Activated T-helper 2 cell treated with anti-CD3 and anti-CD28 coated beads, Interferon-gamma antibody, Interleukin-2, Interleukin-4, amounts not matched to agents 10 μg/mL and 5 μg/mL and 100 μg/mL, durations not matched to agents 14 hours and 24 hours and 36 hours (primary cell): ENCODE results near the gene KCNJ12. TPM values are rescaled to one million over a fixed set of nuclear protein-coding genes. Genes with fewer than 3 reads are reported as not detected.

Source experiments
- DNase-seq: peaks from one replicate; pipeline ENCODE4 v3.0.0; 2021; ENCODE audit warnings: low spot score
- H3K27ac Mint-ChIP-seq: one replicate; pipeline ENCODE4 v1.8.0; 2021; ENCODE audit warnings: mixed read lengths
- H3K27me3 Mint-ChIP-seq: one replicate; pipeline ENCODE4 v1.8.0; 2021; ENCODE audit warnings: low read depth, mixed read lengths
- H3K36me3 Mint-ChIP-seq: one replicate; pipeline ENCODE4 v1.8.0; 2021; ENCODE audit warnings: low read depth, mixed read lengths
- H3K4me1 Mint-ChIP-seq: one replicate; pipeline ENCODE4 v1.8.0; 2021; ENCODE audit warnings: low read depth, mixed read lengths
- H3K4me3 Mint-ChIP-seq: one replicate; pipeline ENCODE4 v1.8.0; 2021; ENCODE audit warnings: low read depth, mild to moderate bottlenecking, moderate library complexity, mixed read lengths
- H3K9me3 Mint-ChIP-seq: one replicate; pipeline ENCODE4 v1.8.0; 2021; ENCODE audit warnings: mixed read lengths
- intact Hi-C: fragments of 100-400 bp; cut with micrococcal nuclease; formaldehyde crosslinking; loops from one replicate; pipeline ENCODE4 v1.15.1; 2023
- total RNA-seq: library from RNA; stranded (reverse); gene quantifications from 2 replicates; pipeline ENCODE4 v1.2.3, GENCODE V29; 2022

The KCNJ12 gene
- total RNA-seq, 1 donor from 2014 or later = not detected

DNA sequence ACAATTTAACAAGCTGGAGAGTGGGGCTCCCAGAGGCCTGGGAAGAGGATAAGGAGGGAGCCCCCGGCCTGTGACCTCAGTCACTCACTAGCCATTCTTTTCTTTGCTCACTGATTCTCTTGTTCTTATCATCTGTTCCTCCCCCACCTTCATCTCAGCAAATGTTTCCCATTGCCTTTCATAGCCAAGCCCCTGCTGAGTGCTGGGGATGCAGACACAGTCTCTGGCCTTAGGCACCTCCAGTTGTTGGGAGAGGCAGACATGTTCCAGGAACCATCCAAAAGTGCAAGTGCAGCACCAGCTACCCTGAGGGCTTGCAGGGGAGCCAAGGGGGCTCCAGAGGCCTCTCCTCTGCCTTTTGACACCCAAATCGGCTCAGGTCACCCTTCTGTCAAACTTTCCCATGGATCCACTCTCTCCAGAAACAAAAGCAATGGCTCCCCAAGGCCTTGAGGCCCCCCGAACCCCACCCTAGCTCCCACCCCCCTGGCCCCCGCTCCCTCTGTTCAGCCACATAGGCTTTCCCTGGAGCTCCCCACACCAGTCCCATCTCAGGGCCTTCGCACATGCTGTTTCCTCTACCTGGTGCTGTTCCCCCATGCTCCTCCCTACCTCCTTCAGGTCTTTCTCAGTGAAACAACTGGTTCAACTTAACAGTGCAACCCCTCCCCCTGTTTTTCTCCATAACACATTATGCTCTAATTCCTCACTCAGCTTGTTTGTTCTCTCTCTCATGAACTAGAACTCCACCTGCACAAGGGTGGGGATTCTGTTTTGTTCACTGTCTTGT is 14.9 kb upstream of the KCNJ12 start:
- peaks cover 2% of the 10 kb centered on the region for H3K27me3 Mint-ChIP-seq
- no peaks in the 10 kb centered on the region for H3K9me3 Mint-ChIP-seq
- no peaks in the 10 kb centered on the region for H3K36me3 Mint-ChIP-seq
- H3K4me3 Mint-ChIP-seq = no peak overlapping the region
- no peaks in the 10 kb centered on the region for H3K4me1 Mint-ChIP-seq
- no peak for DNase-seq
- H3K27ac Mint-ChIP-seq = no peak overlapping the region
- intact Hi-C loops = no loop called here

DNA sequence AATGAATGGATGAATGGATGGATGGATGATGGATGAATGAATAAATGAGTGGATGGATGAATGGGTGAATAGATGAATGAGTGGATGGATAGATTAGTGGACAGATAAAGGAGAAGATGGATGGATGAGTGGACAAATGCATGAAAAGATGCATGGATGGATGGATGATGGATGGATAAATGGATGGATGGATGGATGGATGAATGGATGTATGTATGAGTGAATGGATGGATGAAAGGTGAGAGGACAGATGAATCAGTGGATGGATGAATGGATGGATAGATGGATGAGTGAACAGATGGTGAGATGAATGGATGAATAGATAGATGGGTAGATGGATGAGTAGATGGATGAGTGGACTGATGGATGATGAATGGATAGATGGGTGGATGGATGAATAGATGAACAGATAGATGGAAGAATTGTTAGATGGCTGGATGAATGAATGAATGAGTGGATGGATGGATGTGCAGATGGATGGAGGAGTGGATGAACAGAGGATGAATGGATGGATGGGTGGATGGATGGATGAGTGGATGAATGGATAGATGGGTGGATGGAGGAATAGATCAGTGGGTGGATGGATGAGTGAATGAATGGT is 13.7 kb upstream of the KCNJ12 start:
- no peaks in the 10 kb centered on the region for H3K9me3 Mint-ChIP-seq
- H3K27me3 Mint-ChIP-seq = peaks cover 2% of the 10 kb centered on the region
- no peaks in the 10 kb centered on the region for H3K4me1 Mint-ChIP-seq
- H3K27ac Mint-ChIP-seq = no peak overlapping the region
- H3K36me3 Mint-ChIP-seq = no peaks in the 10 kb centered on the region
- intact Hi-C loops = no loop called here
- DNase-seq = no peak
- H3K4me3 Mint-ChIP-seq = no peak overlapping the region

DNA sequence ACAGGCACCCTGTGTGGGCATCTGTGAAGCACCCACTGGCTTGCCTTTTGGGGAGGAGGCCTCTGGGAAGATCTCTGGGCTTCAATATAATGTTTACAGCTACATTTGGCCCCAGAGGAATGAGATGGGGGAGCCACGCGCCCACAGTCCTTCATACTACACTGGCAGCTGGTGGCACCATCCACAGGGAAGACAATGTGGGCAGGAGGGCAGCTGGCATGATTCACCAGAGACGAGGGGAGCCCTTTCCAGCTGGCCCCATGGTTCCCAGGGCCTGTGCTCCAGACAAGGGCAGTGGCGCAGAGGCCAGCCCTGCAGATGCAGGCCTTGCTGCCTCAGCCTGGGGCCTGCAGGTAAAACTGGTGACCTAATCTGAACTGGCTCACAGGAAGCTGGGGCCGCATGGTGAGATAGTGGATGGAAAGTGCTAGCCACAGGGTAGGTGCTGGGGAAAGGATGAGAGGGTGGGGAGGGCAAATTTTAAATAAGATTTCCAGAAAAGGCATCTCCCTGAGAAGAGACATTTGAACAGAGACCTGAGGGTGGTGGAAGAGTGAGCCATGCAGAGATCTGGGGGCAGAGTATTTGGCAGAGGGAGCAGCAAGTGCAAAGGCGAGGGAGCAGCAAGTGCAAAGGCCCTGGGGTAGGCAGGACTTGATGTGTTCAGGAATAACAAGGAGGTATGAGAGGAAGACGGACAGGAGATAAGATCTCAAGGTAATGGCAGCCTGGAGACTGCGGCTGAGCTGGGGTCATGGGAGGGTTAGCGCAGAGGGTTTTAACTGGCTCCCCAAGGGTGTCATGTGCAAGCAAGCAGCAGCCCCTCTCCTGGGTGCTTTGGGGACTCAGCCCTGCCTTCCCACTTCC is 12.1 kb upstream of the KCNJ12 start:
- Mint-ChIP-seq H3K9me3 (no peaks in the 10 kb centered on the region), H3K36me3 (no peaks in the 10 kb centered on the region), H3K4me1 (no peaks in the 10 kb centered on the region), H3K27me3 (peaks cover 2% of the 10 kb centered on the region), H3K27ac (no peak overlapping the region), H3K4me3 (no peak overlapping the region)
- intact Hi-C loops = no loop called here
- DNase-seq = no peak

- Mint-ChIP-seq H3K4me3 (no peak overlapping the region), H3K27ac (no peak overlapping the region), H3K27me3 (no peaks in the 10 kb centered on the region), H3K9me3 (no peaks in the 10 kb centered on the region), H3K36me3 (no peaks in the 10 kb centered on the region), H3K4me1 (no peaks in the 10 kb centered on the region)
- intact Hi-C loops = no loop called here
- DNase-seq = no peak
Observed at GRCh38 chr17:21365016-21365415, 11.1 kb upstream of the KCNJ12 start.

DNA sequence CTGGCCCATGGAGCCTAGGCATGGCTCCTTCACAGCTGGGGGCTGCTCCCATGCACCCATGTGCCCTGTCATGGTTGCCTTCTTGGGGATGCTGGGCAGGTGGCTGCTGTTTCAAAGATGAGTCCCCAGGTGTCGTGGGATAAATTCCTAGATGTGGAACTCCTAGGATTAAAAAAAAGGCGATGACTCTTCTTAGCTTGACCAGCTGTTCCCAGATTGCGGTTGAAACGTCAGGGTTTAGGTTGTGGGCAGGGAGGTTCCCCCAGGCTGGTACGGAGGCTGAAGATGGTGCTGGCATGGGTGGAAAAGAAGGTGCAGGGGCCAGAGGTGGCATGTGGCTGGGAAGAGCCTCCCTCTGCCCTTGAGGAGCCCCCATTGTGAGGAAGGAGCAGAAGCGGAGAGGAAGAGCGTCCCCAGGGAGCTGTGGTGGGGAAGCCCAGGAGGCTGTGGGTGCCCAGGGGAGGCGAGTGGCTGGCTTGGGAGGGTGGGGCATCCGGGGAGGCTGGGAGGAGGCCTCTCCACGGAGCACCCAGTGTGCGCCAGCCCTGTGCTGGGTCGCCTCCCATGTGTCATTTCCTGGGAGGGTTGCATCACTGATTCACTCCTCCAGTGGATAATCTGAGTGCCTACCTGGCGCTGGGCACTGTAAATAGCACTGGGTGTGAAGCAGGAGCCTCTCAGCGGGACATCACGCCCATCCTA is 7.5 kb upstream of the KCNJ12 start:
- no peaks in the 10 kb centered on the region for H3K36me3 Mint-ChIP-seq
- no peaks in the 10 kb centered on the region for H3K9me3 Mint-ChIP-seq
- DNase-seq = no peak
- H3K4me3 Mint-ChIP-seq = no peak overlapping the region
- H3K27me3 Mint-ChIP-seq = no peaks in the 10 kb centered on the region
- H3K27ac Mint-ChIP-seq = no peak overlapping the region
- H3K4me1 Mint-ChIP-seq = no peaks in the 10 kb centered on the region
- intact Hi-C loops = no loop called here

- no peaks in the 10 kb centered on the region for H3K36me3 Mint-ChIP-seq
- no peak overlapping the region for H3K4me3 Mint-ChIP-seq
- intact Hi-C loops = no loop called here
- no peaks in the 10 kb centered on the region for H3K9me3 Mint-ChIP-seq
- no peak overlapping the region for H3K27ac Mint-ChIP-seq
- DNase-seq = no peak
- H3K4me1 Mint-ChIP-seq = no peaks in the 10 kb centered on the region
- H3K27me3 Mint-ChIP-seq = no peaks in the 10 kb centered on the region
Observed at GRCh38 chr17:21369395-21369794, 6.8 kb upstream of the KCNJ12 start.

DNA sequence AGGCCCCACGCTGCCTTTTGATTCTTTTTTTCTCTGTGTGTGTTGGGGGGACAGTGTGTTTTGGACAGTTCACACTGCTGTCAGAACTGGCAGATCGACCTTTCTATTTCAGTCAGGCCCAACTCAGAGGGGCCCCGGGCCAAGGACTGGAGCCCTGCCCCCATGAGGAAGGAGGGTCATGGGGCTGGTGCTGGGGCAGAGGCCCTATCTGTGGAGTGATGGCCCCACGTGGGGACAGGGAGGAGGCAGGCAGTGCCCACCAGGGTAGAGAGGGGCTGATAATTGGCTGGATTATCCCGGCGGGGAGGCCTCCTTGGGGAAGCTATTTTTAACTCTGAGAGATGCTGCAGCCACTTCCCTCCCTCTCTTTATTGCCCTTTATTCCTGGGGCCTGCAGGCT is 5.7 kb upstream of the KCNJ12 start:
- Mint-ChIP-seq H3K27ac (no peak overlapping the region), H3K27me3 (peaks cover 7% of the 10 kb centered on the region), H3K9me3 (no peaks in the 10 kb centered on the region), H3K4me3 (no peak overlapping the region), H3K36me3 (no peaks in the 10 kb centered on the region), H3K4me1 (no peaks in the 10 kb centered on the region)
- no peak for DNase-seq
- intact Hi-C loops = no loop called here

- no peak for DNase-seq
Observed at GRCh38 chr17:21371511-21372081, 4.6 kb upstream of the KCNJ12 start.

GRCh38 chr17:21372256-21372954 is 3.8 kb upstream of the KCNJ12 start:
- Mint-ChIP-seq H3K9me3 (no peaks in the 10 kb centered on the region), H3K27ac (no peak overlapping the region), H3K27me3 (peaks cover 19% of the 10 kb centered on the region), H3K4me3 (no peak overlapping the region), H3K36me3 (no peaks in the 10 kb centered on the region), H3K4me1 (no peaks in the 10 kb centered on the region)
- no peak for DNase-seq
- intact Hi-C loops = no loop called here

More at GRCh38 chr17:21371511-21372081, 4.6 kb upstream of the KCNJ12 start:
- intact Hi-C loops = no loop called here
- H3K36me3 Mint-ChIP-seq = no peaks in the 10 kb centered on the region
- H3K27ac Mint-ChIP-seq = no peak overlapping the region
- no peaks in the 10 kb centered on the region for H3K9me3 Mint-ChIP-seq
- H3K27me3 Mint-ChIP-seq = peaks cover 13% of the 10 kb centered on the region
- H3K4me3 Mint-ChIP-seq = no peak overlapping the region
- H3K4me1 Mint-ChIP-seq = no peaks in the 10 kb centered on the region

DNA sequence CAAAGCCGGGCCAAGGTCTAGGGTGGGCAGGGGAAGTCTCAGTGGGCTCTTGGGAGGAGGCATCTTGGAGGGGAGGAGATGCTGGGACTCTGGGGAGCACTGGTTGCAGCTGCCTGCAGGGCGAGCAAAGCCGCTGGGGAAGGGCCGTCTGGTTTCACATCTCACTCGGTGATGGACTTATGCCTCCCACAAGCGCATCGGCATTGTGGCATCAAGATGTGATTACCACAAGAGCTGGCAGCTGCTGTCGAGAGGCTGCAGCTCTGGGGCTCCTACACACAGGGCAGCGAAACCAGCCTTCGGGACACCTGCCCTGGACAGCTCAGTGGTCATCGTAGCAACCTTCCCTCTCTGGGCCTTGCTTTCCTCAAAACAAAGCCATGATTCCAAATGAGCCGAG is 3.1 kb upstream of the KCNJ12 start:
- DNase-seq = no peak
- Mint-ChIP-seq H3K36me3 (no peaks in the 10 kb centered on the region), H3K27ac (no peak overlapping the region), H3K4me1 (no peaks in the 10 kb centered on the region), H3K27me3 (peaks cover 24% of the 10 kb centered on the region), H3K9me3 (no peaks in the 10 kb centered on the region), H3K4me3 (no peak overlapping the region)
- intact Hi-C loops = no loop called here

- peaks cover 24% of the 10 kb centered on the region for H3K27me3 Mint-ChIP-seq
- H3K27ac Mint-ChIP-seq = no peak overlapping the region
- no peak for DNase-seq
- no peak overlapping the region for H3K4me3 Mint-ChIP-seq
- intact Hi-C loops = no loop called here
- H3K9me3 Mint-ChIP-seq = no peaks in the 10 kb centered on the region
- H3K4me1 Mint-ChIP-seq = no peaks in the 10 kb centered on the region
- no peaks in the 10 kb centered on the region for H3K36me3 Mint-ChIP-seq
Observed at GRCh38 chr17:21373696-21374440, 2.3 kb upstream of the KCNJ12 start.
